PFSK-1 (cell line): Measurements from ENCODE around the gene AP3D1.

ENCODE experiments used
- FOXP2 ChIP-seq: optimal IDR thresholded peaks from 2 replicates; pipeline ENCODE3; 2011; ENCODE audit warnings: borderline replicate concordance, control low read depth, inconsistent platforms; ENCODE audit not compliant: insufficient read depth; ENCODE audit errors: extremely low read length, extremely low read depth
- POLR2AphosphoS5 ChIP-seq: IDR thresholded peaks from 2 replicates; pipeline ENCODE4 v1.6.1; 2012; ENCODE audit warnings: low read depth, mild to moderate bottlenecking, control low read depth, low read length, moderate library complexity
- REST ChIP-seq, 2 experiments: IDR thresholded peaks; 2 replicates each; pipeline versions ENCODE4 v1.6.1 to v1.8.0; 2011 to 2012; ENCODE audit warnings: low read depth in 2 of 2, low read length in 2 of 2, control low read depth in 1 of 2, inconsistent platforms in 1 of 2, mild to moderate bottlenecking in 1 of 2, moderate library complexity in 1 of 2; ENCODE audit not compliant: insufficient read depth in 1 of 2
- SIN3A ChIP-seq: IDR thresholded peaks from 2 replicates; pipeline ENCODE4 v1.6.1; 2012; ENCODE audit warnings: mild to moderate bottlenecking, low read length, moderate library complexity, borderline replicate concordance; ENCODE audit not compliant: insufficient read depth
- TAF1 ChIP-seq: IDR thresholded peaks from 2 replicates; pipeline ENCODE4 v1.6.1; 2012; ENCODE audit warnings: low read length, control low read depth, borderline replicate concordance; ENCODE audit not compliant: insufficient read depth

Gene AP3D1

GRCh38 chr19:2150794-2151338 is 500 bp downstream of the AP3D1 start:
- TF ChIP-seq REST (IDR thresholded peaks at IDR 0.05; ENCODE audit: insufficient read depth in 1 of 2, low read depth in 2 of 2, low read length in 2 of 2), result no peak
- no peak for TF ChIP-seq FOXP2
- TF ChIP-seq SIN3A, result no peak
- TF ChIP-seq TAF1, result no peak
- no peak for TF ChIP-seq POLR2AphosphoS5

GRCh38 chr19:2149980-2150793 is 1.2 kb downstream of the AP3D1 start:
- peak; percentile 44; the same call in 1 of the 2 replicates for TF ChIP-seq POLR2AphosphoS5
- 0 out of 2 replicates have a peak, but pooled peaks have one; percentile 65 for TF ChIP-seq SIN3A
- TF ChIP-seq TAF1, result no peak

- TF ChIP-seq FOXP2, result no peak
- TF ChIP-seq SIN3A, result no peak
- TF ChIP-seq REST (IDR thresholded peaks at IDR 0.05; ENCODE audit: insufficient read depth in 1 of 2, low read depth in 2 of 2, low read length in 2 of 2), result no peak
- no peak for TF ChIP-seq TAF1
- TF ChIP-seq POLR2AphosphoS5, result no peak
Measured at GRCh38 chr19:2148482-2149135, 2.8 kb downstream of the AP3D1 start.

GRCh38 chr19:2145831-2146241 is 5.5 kb downstream of the AP3D1 start:
- TF ChIP-seq POLR2AphosphoS5 (no peak), TAF1 (no peak), SIN3A (no peak), REST (IDR thresholded peaks at IDR 0.05; ENCODE audit: insufficient read depth in 1 of 2, low read depth in 2 of 2, low read length in 2 of 2) (peak; percentile 80 to 88)

GRCh38 chr19:2144190-2144589 is 7.2 kb downstream of the AP3D1 start:
- TF ChIP-seq POLR2AphosphoS5 (no peak), SIN3A (no peak), REST (IDR thresholded peaks at IDR 0.05; ENCODE audit: insufficient read depth in 1 of 2, low read depth in 2 of 2, low read length in 2 of 2) (no peak), TAF1 (no peak), FOXP2 (no peak)
